H1 (cell line): ENCODE results near the gene EPS8.

Experiments used
- BACH1 ChIP-seq: IDR thresholded peaks from 2 replicates; pipeline ENCODE4 v1.6.1; 2012; ENCODE audit warnings: low read length, improper control_type of control experiment
- BRCA1 ChIP-seq: IDR thresholded peaks from 2 replicates; pipeline ENCODE4 v1.6.1; 2012; ENCODE audit warnings: low read depth, low read length, improper control_type of control experiment
- CEBPB ChIP-seq: IDR thresholded peaks from 2 replicates; pipeline ENCODE4 v1.6.1; 2012; ENCODE audit warnings: low read depth, low read length
- CHD2 ChIP-seq: IDR thresholded peaks from 2 replicates; pipeline ENCODE4 v1.6.1; 2012; ENCODE audit warnings: low read length, improper control_type of control experiment
- EP300 ChIP-seq, 2 experiments: IDR thresholded peaks; 1 replicate in 1 of 2; 2 replicates in 1 of 2; pipeline ENCODE4 v1.6.1; 2011 to 2012; ENCODE audit warnings: low read depth in 2 of 2, low read length in 2 of 2, mild to moderate bottlenecking in 2 of 2, borderline replicate concordance in 1 of 2, inconsistent platforms in 1 of 2, moderate library complexity in 1 of 2
- EZH2 ChIP-seq: fragments of 200-600 bp; sonication (generic); IDR thresholded peaks from 2 replicates; pipeline ENCODE4 v1.7.1; 2012; ENCODE audit warnings: low read depth, mild to moderate bottlenecking, moderate library complexity, low read length, inconsistent platforms; ENCODE audit not compliant: severe bottlenecking
- MAFK ChIP-seq: IDR thresholded peaks from 2 replicates; pipeline ENCODE4 v1.6.1; 2012; ENCODE audit warnings: low read depth, mild to moderate bottlenecking, improper control_type of control experiment, low read length
- TF ChIP-seq, protein P1 (sequence below), 3 experiments: IDR thresholded peaks; 1 replicate in 2 of 3; 2 replicates in 1 of 3; pipeline versions ENCODE4 v1.5.1 to v1.6.1; 2011; ENCODE audit warnings: low read length in 3 of 3, mild to moderate bottlenecking in 3 of 3, inconsistent platforms in 2 of 3, low read depth in 1 of 3, moderate library complexity in 1 of 3; ENCODE audit not compliant: insufficient read depth in 1 of 3; ENCODE audit errors: control extremely low read depth in 1 of 3

- TF ChIP-seq BRCA1 (no peak), BACH1 (no peak), EP300 (IDR thresholded peaks at IDR 0.05; ENCODE audit: borderline replicate concordance in 1 of 2, low read depth in 2 of 2, low read length in 2 of 2) (no peak), EZH2 (no peak), CHD2 (no peak), CEBPB (no peak), MAFK (no peak)
- TF ChIP-seq, protein P1, sequence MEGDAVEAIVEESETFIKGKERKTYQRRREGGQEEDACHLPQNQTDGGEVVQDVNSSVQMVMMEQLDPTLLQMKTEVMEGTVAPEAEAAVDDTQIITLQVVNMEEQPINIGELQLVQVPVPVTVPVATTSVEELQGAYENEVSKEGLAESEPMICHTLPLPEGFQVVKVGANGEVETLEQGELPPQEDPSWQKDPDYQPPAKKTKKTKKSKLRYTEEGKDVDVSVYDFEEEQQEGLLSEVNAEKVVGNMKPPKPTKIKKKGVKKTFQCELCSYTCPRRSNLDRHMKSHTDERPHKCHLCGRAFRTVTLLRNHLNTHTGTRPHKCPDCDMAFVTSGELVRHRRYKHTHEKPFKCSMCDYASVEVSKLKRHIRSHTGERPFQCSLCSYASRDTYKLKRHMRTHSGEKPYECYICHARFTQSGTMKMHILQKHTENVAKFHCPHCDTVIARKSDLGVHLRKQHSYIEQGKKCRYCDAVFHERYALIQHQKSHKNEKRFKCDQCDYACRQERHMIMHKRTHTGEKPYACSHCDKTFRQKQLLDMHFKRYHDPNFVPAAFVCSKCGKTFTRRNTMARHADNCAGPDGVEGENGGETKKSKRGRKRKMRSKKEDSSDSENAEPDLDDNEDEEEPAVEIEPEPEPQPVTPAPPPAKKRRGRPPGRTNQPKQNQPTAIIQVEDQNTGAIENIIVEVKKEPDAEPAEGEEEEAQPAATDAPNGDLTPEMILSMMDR (IDR thresholded peaks at IDR 0.05; ENCODE audit: control extremely low read depth in 1 of 3, insufficient read depth in 1 of 3, low read depth in 1 of 3, low read length in 3 of 3) = no peak
Measured at GRCh38 chr12:15757553-15758255, 31.5 kb downstream of the EPS8 start.
